OCI-LY3 (cell line): ENCODE results near the gene FBXL14.

ENCODE experiments used
- EZH2phosphoT487 ChIP-seq: fragments of 200-600 bp; shearing (Covaris generic); IDR thresholded peaks from 2 replicates; pipeline ENCODE4 v1.6.1; 2018; ENCODE audit warnings: antibody characterized with exemption, mixed run types, low read depth
- TF ChIP-seq, protein P1 (sequence below): fragments of 200-600, 300-600 bp; sonication (generic); IDR thresholded peaks from 2 replicates; pipeline ENCODE4 v1.5.1; 2014; ENCODE audit warnings: antibody characterized with exemption, low read length, low read depth

DNA sequence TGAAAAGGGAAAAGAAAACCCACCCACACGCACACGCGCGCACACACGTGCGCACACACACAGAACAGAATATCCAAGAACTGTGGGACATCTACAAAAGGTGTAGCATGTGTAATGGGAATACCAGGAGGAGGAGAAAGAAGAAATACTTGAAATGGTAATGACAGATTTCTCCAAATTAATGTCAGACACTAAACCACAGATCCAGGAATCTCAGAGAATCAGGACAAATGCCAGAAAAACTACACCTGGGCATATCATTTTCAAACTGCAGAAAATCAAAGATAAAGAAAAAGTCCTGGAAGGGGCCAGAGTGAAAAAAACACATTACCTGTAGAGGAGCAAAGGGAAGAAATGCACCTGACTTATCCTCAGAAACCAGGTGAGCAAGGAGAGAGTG, 26.5 kb downstream of the FBXL14 start:
- TF ChIP-seq, protein P1, sequence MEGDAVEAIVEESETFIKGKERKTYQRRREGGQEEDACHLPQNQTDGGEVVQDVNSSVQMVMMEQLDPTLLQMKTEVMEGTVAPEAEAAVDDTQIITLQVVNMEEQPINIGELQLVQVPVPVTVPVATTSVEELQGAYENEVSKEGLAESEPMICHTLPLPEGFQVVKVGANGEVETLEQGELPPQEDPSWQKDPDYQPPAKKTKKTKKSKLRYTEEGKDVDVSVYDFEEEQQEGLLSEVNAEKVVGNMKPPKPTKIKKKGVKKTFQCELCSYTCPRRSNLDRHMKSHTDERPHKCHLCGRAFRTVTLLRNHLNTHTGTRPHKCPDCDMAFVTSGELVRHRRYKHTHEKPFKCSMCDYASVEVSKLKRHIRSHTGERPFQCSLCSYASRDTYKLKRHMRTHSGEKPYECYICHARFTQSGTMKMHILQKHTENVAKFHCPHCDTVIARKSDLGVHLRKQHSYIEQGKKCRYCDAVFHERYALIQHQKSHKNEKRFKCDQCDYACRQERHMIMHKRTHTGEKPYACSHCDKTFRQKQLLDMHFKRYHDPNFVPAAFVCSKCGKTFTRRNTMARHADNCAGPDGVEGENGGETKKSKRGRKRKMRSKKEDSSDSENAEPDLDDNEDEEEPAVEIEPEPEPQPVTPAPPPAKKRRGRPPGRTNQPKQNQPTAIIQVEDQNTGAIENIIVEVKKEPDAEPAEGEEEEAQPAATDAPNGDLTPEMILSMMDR, result no peak
- no peak for TF ChIP-seq EZH2phosphoT487
